Measurements from ENCODE around the gene CACNA1B.

GRCh38 chr9:137978262-137978714, 100.7 kb downstream of the CACNA1B start:
- TF ChIP-seq, protein P1, sequence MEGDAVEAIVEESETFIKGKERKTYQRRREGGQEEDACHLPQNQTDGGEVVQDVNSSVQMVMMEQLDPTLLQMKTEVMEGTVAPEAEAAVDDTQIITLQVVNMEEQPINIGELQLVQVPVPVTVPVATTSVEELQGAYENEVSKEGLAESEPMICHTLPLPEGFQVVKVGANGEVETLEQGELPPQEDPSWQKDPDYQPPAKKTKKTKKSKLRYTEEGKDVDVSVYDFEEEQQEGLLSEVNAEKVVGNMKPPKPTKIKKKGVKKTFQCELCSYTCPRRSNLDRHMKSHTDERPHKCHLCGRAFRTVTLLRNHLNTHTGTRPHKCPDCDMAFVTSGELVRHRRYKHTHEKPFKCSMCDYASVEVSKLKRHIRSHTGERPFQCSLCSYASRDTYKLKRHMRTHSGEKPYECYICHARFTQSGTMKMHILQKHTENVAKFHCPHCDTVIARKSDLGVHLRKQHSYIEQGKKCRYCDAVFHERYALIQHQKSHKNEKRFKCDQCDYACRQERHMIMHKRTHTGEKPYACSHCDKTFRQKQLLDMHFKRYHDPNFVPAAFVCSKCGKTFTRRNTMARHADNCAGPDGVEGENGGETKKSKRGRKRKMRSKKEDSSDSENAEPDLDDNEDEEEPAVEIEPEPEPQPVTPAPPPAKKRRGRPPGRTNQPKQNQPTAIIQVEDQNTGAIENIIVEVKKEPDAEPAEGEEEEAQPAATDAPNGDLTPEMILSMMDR (IDR thresholded peaks at IDR 0.05) = no peak
- TF ChIP-seq EZH2 (IDR thresholded peaks at IDR 0.05; ENCODE audit: borderline replicate concordance, insufficient read depth, low read depth, low read length, poor library complexity, severe bottlenecking) = no peak
